Mesenchymal stem cell (in vitro differentiated cells and primary cell): Measurements from ENCODE around the gene AIPL1.
A peak's percentile ranks its signal among the peaks of the same experiment; 100 is the strongest.

Source experiments
- DNase-seq: peaks from one replicate; pipeline ENCODE4 v3.0.0-alpha.2; 2013
- H2AFZ ChIP-seq: one replicate; pipeline ENCODE4 v1.6.1; 2013; ENCODE audit warnings: low read depth, mild to moderate bottlenecking, control low read depth, inconsistent platforms, low read length, moderate library complexity
- H2AK5ac ChIP-seq: 2 replicates; pipeline ENCODE4 v1.6.1; 2013; ENCODE audit warnings: low read length, moderate library complexity, mild to moderate bottlenecking, inconsistent platforms; ENCODE audit not compliant: severe bottlenecking
- H2BK120ac ChIP-seq: one replicate; pipeline ENCODE4 v1.6.1; 2013; ENCODE audit warnings: low read depth, mild to moderate bottlenecking, inconsistent platforms, low read length, moderate library complexity
- H2BK12ac ChIP-seq, 2 experiments: one replicate each; pipeline ENCODE4 v1.6.1; 2013; ENCODE audit warnings: inconsistent platforms in 2 of 2, low read length in 2 of 2, mild to moderate bottlenecking in 2 of 2, moderate library complexity in 2 of 2, control low read depth in 1 of 2
- H2BK15ac ChIP-seq: one replicate; pipeline ENCODE4 v1.6.1; 2013; ENCODE audit warnings: mild to moderate bottlenecking, low read depth, inconsistent platforms; ENCODE audit not compliant: poor library complexity, severe bottlenecking
- H2BK5ac ChIP-seq: 2 replicates; pipeline ENCODE4 v1.6.1; 2013; ENCODE audit warnings: low read depth, mild to moderate bottlenecking, low read length, control low read depth, inconsistent platforms; ENCODE audit not compliant: poor library complexity, severe bottlenecking
- H3K14ac ChIP-seq, 2 experiments: one replicate each; pipeline ENCODE4 v1.6.1; 2013; ENCODE audit warnings: inconsistent platforms in 2 of 2, low read length in 2 of 2, control low read depth in 1 of 2, mild to moderate bottlenecking in 1 of 2, moderate library complexity in 1 of 2
- H3K18ac ChIP-seq, 2 experiments: one replicate each; pipeline ENCODE4 v1.6.1; 2013; ENCODE audit warnings: inconsistent platforms in 2 of 2, low read length in 2 of 2, control low read depth in 1 of 2, low read depth in 1 of 2, mild to moderate bottlenecking in 1 of 2
- H3K23ac ChIP-seq, 2 experiments: one replicate each; pipeline ENCODE4 v1.6.1; 2013; ENCODE audit warnings: inconsistent platforms in 2 of 2, low read length in 2 of 2, mild to moderate bottlenecking in 2 of 2, moderate library complexity in 2 of 2, control low read depth in 1 of 2
- H3K27ac ChIP-seq: 2 replicates; pipeline ENCODE4 v1.5.1; 2013; ENCODE audit warnings: mild to moderate bottlenecking, moderate library complexity, low read length, control low read depth, inconsistent platforms; ENCODE audit not compliant: poor library complexity, severe bottlenecking
- H3K27me3 ChIP-seq, 2 experiments: 2 replicates each; pipeline versions ENCODE4 v1.6.1 to v1.7.0; 2013; ENCODE audit warnings: low read length in 2 of 2, mild to moderate bottlenecking in 2 of 2, moderate library complexity in 2 of 2, control low read depth in 1 of 2, inconsistent platforms in 1 of 2; ENCODE audit not compliant: control insufficient read depth in 1 of 2, insufficient read depth in 1 of 2
- H3K36me3 ChIP-seq, 2 experiments: 2 replicates each; pipeline versions ENCODE4 v1.6.1 to v1.7.0; 2013; ENCODE audit warnings: low read length in 2 of 2, control low read depth in 1 of 2, inconsistent platforms in 1 of 2, low read depth in 1 of 2, mild to moderate bottlenecking in 1 of 2; ENCODE audit not compliant: insufficient read depth in 2 of 2, control insufficient read depth in 1 of 2
- H3K4ac ChIP-seq, 2 experiments: one replicate each; pipeline ENCODE4 v1.6.1; 2013; ENCODE audit warnings: inconsistent platforms in 2 of 2, low read length in 2 of 2, mild to moderate bottlenecking in 2 of 2, moderate library complexity in 2 of 2, control low read depth in 1 of 2, low read depth in 1 of 2
- H3K4me1 ChIP-seq: 2 replicates; pipeline ENCODE4 v1.6.1; 2013; ENCODE audit warnings: low read depth, low read length, control low read depth; ENCODE audit not compliant: control insufficient read depth, insufficient read depth
- H3K4me2 ChIP-seq: 2 replicates; pipeline ENCODE4 v1.6.1; 2013; ENCODE audit warnings: low read length, mild to moderate bottlenecking, inconsistent platforms; ENCODE audit not compliant: poor library complexity, severe bottlenecking
- H3K4me3 ChIP-seq, 2 experiments: 2 replicates each; pipeline versions ENCODE4 v1.5.1 to v1.7.0; 2013; ENCODE audit warnings: low read length in 2 of 2, mild to moderate bottlenecking in 2 of 2, control low read depth in 1 of 2, low read depth in 1 of 2; ENCODE audit not compliant: insufficient read depth in 1 of 2
- H3K79me1 ChIP-seq: replicated peaks from 2 replicates; pipeline ENCODE4 v1.6.1; 2013; ENCODE audit warnings: mild to moderate bottlenecking, control low read depth, low read length, inconsistent platforms; ENCODE audit not compliant: poor library complexity, severe bottlenecking
- H3K9ac ChIP-seq: 2 replicates; pipeline ENCODE4 v1.7.0; 2013; ENCODE audit warnings: mild to moderate bottlenecking, low read length, moderate library complexity
- H3K9me3 ChIP-seq: 2 replicates; pipeline ENCODE4 v1.7.0; 2013; ENCODE audit warnings: mild to moderate bottlenecking, low read length; ENCODE audit not compliant: control insufficient read depth
- H4K8ac ChIP-seq: one replicate; pipeline ENCODE4 v1.6.1; 2013; ENCODE audit warnings: inconsistent platforms, mild to moderate bottlenecking, low read length, moderate library complexity
- H4K91ac ChIP-seq: one replicate; pipeline ENCODE4 v1.6.1; 2013; ENCODE audit warnings: mild to moderate bottlenecking, low read length, inconsistent platforms
- WGBS: methylation state at CpG from one replicate; pipeline ENCODE4 v1.1.7; 2013; ENCODE audit warnings: mixed read lengths; 5-methylcytosine and 5-hydroxymethylcytosine counted together

AIPL1 gene

GRCh38 chr17:6393351-6393952 lies 41.5 kb downstream of the AIPL1 start:
- no peak overlapping the region for H3K14ac ChIP-seq
- no peaks in the 10 kb centered on the region for H3K79me1 ChIP-seq
- WGBS, result 68% methylated on average over 12 of the region's 15 CpGs
- no peak overlapping the region for H4K8ac ChIP-seq
- no peak overlapping the region for H2BK15ac ChIP-seq
- H3K27me3 ChIP-seq, result peaks cover 8 to 32% of the 10 kb centered on the region in 2 experiments
- H3K4me2 ChIP-seq, result no peak overlapping the region
- no peak overlapping the region for H3K4me3 ChIP-seq
- H3K9ac ChIP-seq, result no peak overlapping the region
- H3K27ac ChIP-seq, result no peak overlapping the region
- no peak overlapping the region for H2BK120ac ChIP-seq
- H4K91ac ChIP-seq, result no peak overlapping the region
- H2BK5ac ChIP-seq, result no peak overlapping the region
- H3K23ac ChIP-seq, result no peak overlapping the region
- H2AFZ ChIP-seq, result no peak overlapping the region
- DNase-seq, result peak; percentile 20
- H3K36me3 ChIP-seq, result no peaks in the 10 kb centered on the region
- no peak overlapping the region for H2BK12ac ChIP-seq
- H3K18ac ChIP-seq, result no peak overlapping the region
- no peaks in the 10 kb centered on the region for H3K9me3 ChIP-seq
- no peaks in the 10 kb centered on the region for H3K4me1 ChIP-seq
- H3K4ac ChIP-seq, result no peak overlapping the region
- H2AK5ac ChIP-seq, result no peak overlapping the region

DNA sequence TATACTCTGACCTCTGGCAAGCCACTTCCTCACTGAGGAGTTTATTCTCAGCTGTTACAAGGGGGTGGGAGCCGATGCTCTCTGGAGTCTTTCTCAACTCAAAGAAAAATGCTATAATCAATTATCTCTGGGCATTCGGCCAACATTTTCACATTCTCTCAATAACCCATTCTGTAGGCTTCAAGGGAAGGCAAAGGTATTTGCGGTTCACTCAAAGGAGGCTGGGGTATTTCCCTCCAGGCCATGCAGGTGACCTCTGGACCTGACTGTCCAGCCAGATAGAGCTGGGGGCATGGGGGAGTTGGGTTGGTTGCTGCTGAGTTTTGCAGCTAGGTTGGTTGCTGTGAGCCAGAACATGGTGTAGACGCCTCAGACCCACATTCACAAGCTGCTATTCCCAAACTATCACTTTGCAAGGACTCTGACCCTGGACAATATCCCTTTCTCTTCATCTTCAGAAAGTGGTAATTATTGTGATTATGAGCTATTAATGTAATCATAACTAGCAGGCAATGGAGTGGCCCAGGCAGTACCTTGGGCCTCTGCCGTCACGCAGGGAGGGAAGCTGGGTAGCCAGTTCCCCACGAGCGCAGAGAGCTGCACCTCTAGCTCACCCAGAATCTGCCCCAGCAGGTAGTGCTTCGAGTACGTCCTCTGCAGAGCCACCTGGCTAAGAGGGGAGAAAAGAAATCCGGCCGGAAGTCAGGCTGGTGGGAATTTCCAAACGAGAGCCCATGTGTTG lies 42.1 kb downstream of the AIPL1 start:
- Histone ChIP-seq H3K14ac (no peak overlapping the region), H3K4me2 (no peak overlapping the region), H3K36me3 (no peaks in the 10 kb centered on the region), H2BK15ac (no peak overlapping the region), H3K18ac (no peak overlapping the region), H4K8ac (no peak overlapping the region), H3K4me3 (no peak overlapping the region), H2BK5ac (no peak overlapping the region), H2BK120ac (no peak overlapping the region), H3K27me3 (peaks cover 8 to 29% of the 10 kb centered on the region in 2 experiments), H2BK12ac (no peak overlapping the region), H3K9me3 (peaks cover 1% of the 10 kb centered on the region), H3K4ac (no peak overlapping the region), H3K23ac (no peak overlapping the region), H3K4me1 (no peaks in the 10 kb centered on the region), H4K91ac (no peak overlapping the region), H3K79me1 (no peaks in the 10 kb centered on the region), H3K9ac (no peak overlapping the region), H2AFZ (no peak overlapping the region), H3K27ac (no peak overlapping the region), H2AK5ac (no peak overlapping the region)
- WGBS, result 72% methylated on average over 11 of the region's 13 CpGs
- DNase-seq, result no peak

DNA sequence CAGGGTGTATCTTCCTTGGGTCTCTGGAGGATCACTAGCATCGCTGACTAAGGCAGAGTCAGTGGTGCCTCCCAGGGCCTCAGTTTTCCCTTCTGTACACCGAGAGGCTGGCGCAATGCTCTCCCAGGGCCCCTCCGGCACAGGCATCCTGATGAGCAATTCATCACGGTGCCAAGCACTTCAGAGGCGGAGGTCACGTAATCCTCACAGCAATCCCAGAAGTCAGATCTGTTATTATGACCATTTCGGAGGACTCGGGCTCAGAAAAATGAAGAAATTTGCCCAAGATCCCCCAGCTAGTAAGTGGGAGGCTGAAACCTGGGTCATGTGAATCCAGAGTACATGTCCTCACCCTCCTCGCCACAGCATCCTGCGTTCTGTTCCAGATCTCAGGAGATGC lies 46.5 kb downstream of the AIPL1 start:
- no peak overlapping the region for H2AFZ ChIP-seq
- H3K27ac ChIP-seq, result no peak overlapping the region
- no peak overlapping the region for H3K9ac ChIP-seq
- H3K36me3 ChIP-seq, result no peaks in the 10 kb centered on the region
- no peaks in the 10 kb centered on the region for H3K79me1 ChIP-seq
- H3K23ac ChIP-seq, result no peak overlapping the region
- H4K8ac ChIP-seq, result no peak overlapping the region
- no peak overlapping the region for H3K14ac ChIP-seq
- H3K9me3 ChIP-seq, result peaks cover 7% of the 10 kb centered on the region
- H2BK12ac ChIP-seq, result no peak overlapping the region
- no peak overlapping the region for H4K91ac ChIP-seq
- H2BK5ac ChIP-seq, result no peak overlapping the region
- H3K4me2 ChIP-seq, result no peak overlapping the region
- H3K18ac ChIP-seq, result no peak overlapping the region
- no peak overlapping the region for H2BK120ac ChIP-seq
- H2BK15ac ChIP-seq, result no peak overlapping the region
- no peak overlapping the region for H2AK5ac ChIP-seq
- DNase-seq, result no peak
- 88% methylated on average over 11 of the region's 11 CpGs for WGBS
- H3K4ac ChIP-seq, result no peak overlapping the region
- H3K4me3 ChIP-seq, result no peak overlapping the region
- no peaks in the 10 kb centered on the region for H3K4me1 ChIP-seq
- peaks cover 3 to 22% of the 10 kb centered on the region in 2 experiments for H3K27me3 ChIP-seq

GRCh38 chr17:6387858-6388257 lies 47.1 kb downstream of the AIPL1 start:
- no peaks in the 10 kb centered on the region for H3K4me1 ChIP-seq

More at GRCh38 chr17:6387858-6388257, 47.1 kb downstream of the AIPL1 start:
- no peak overlapping the region for H3K4me3 ChIP-seq
- no peak overlapping the region for H3K9ac ChIP-seq
- no peak overlapping the region for H2BK120ac ChIP-seq
- H3K79me1 ChIP-seq, result no peaks in the 10 kb centered on the region
- no peak overlapping the region for H4K91ac ChIP-seq
- no peak overlapping the region for H3K27ac ChIP-seq
- H3K27me3 ChIP-seq, result peaks cover 3 to 16% of the 10 kb centered on the region in 2 experiments
- H2AK5ac ChIP-seq, result no peak overlapping the region
- DNase-seq, result no peak
- no peak overlapping the region for H3K4ac ChIP-seq
- no peak overlapping the region for H3K14ac ChIP-seq
- WGBS, result 84% methylated on average over 8 of the region's 8 CpGs
- no peak overlapping the region for H4K8ac ChIP-seq
- no peaks in the 10 kb centered on the region for H3K36me3 ChIP-seq
- H2AFZ ChIP-seq, result no peak overlapping the region
- H2BK12ac ChIP-seq, result no peak overlapping the region
- H3K23ac ChIP-seq, result no peak overlapping the region
- H3K18ac ChIP-seq, result no peak overlapping the region
- H3K4me2 ChIP-seq, result no peak overlapping the region
- H3K9me3 ChIP-seq, result peaks cover 7% of the 10 kb centered on the region
- no peak overlapping the region for H2BK5ac ChIP-seq
- no peak overlapping the region for H2BK15ac ChIP-seq
